CD4-positive, CD25-positive, alpha-beta regulatory T cell (primary cell): Measurements from ENCODE around the gene TMEM201. TPM values are rescaled to one million over a fixed set of nuclear protein-coding genes. Genes with fewer than 3 reads are reported as not detected.

ENCODE experiments used
- ATAC-seq, 2 donors: fragments of 150-1000 bp; cut with Tn5 transposase; one replicate each; pipeline ENCODE4 v1.10.0; 2021; ENCODE audit warnings: low read depth in 2 of 2, moderate number of reproducible peaks in 2 of 2, moderate library complexity in 1 of 2
- DNase-seq, 3 donors: peaks; one replicate each; pipeline versions ENCODE4 v3.0.0 to v3.0.0-alpha.2; 2012 to 2022; ENCODE audit warnings: mixed read lengths in 1 of 3
- H3K27ac ChIP-seq: one replicate; pipeline ENCODE4 v1.7.0; 2013; ENCODE audit warnings: mild to moderate bottlenecking, low read length; ENCODE audit not compliant: insufficient read depth, poor library complexity, severe bottlenecking
- H3K27me3 ChIP-seq: one replicate; pipeline ENCODE4 v1.7.0; 2013; ENCODE audit warnings: low read length; ENCODE audit not compliant: control insufficient read depth, insufficient read depth
- H3K36me3 ChIP-seq: one replicate; pipeline ENCODE4 v1.7.0; 2013; ENCODE audit warnings: mild to moderate bottlenecking, low read length, moderate library complexity; ENCODE audit not compliant: control insufficient read depth, insufficient read depth
- H3K4me1 ChIP-seq: 2 replicates; pipeline ENCODE4 v1.7.0; 2013; ENCODE audit warnings: mild to moderate bottlenecking, low read length; ENCODE audit not compliant: insufficient read depth, control insufficient read depth, poor library complexity, severe bottlenecking
- H3K4me3 ChIP-seq: one replicate; pipeline ENCODE4 v1.7.0; 2013; ENCODE audit warnings: low read depth, mild to moderate bottlenecking, low read length, moderate library complexity
- H3K9me3 ChIP-seq, 2 experiments: 1 replicate in 1 of 2; 2 replicates in 1 of 2; pipeline ENCODE4 v1.7.0; 2013; ENCODE audit warnings: low read length in 2 of 2, mild to moderate bottlenecking in 1 of 2, moderate library complexity in 1 of 2; ENCODE audit not compliant: control insufficient read depth in 2 of 2
- H3K27ac Mint-ChIP-seq, 3 donors: one replicate each; pipeline ENCODE4 v1.8.0; 2020 to 2022; ENCODE audit warnings: mild to moderate bottlenecking in 3 of 3, mixed read lengths in 3 of 3, moderate library complexity in 2 of 3
- H3K27me3 Mint-ChIP-seq: one replicate; pipeline ENCODE4 v1.8.0; 2022; ENCODE audit warnings: mild to moderate bottlenecking, mixed read lengths
- H3K36me3 Mint-ChIP-seq: one replicate; pipeline ENCODE4 v1.8.0; 2020; ENCODE audit warnings: mixed read lengths
- H3K4me1 Mint-ChIP-seq, 4 donors: one replicate each; pipeline ENCODE4 v1.8.0; 2020 to 2022; ENCODE audit warnings: mixed read lengths in 4 of 4, mild to moderate bottlenecking in 1 of 4
- H3K4me3 Mint-ChIP-seq, 4 donors: one replicate each; pipeline ENCODE4 v1.8.0; 2020 to 2022; ENCODE audit warnings: mild to moderate bottlenecking in 4 of 4, mixed read lengths in 4 of 4, moderate library complexity in 3 of 4
- H3K9me3 Mint-ChIP-seq, 7 donors: one replicate each; pipeline ENCODE4 v1.8.0; 2020 to 2022; ENCODE audit warnings: mixed read lengths in 7 of 7, mild to moderate bottlenecking in 3 of 7, moderate library complexity in 2 of 7
- polyA plus RNA-seq, 4 donors: library from polyadenylated mRNA; unstranded; fragments of 300-500 nt; fragmentation: Illumina TruSeq; gene quantifications; one replicate each; pipeline ENCODE4 v1.2.3, GENCODE V29; 2021
- total RNA-seq: library from RNA; stranded (reverse); gene quantifications from one replicate; pipeline ENCODE4 v1.2.3, GENCODE V29; 2022

TMEM201 gene
- total and polyA plus RNA-seq, 5 donors from 2014 or later, result 1.1 to 12.1 (median 1.5) TPM

GRCh38 chr1:9603766-9604753 is 15.3 kb downstream of the TMEM201 start:
- Histone ChIP-seq H3K9me3 (no peaks in the 10 kb centered on the region), H3K36me3 (peaks cover 10% of the 10 kb centered on the region), H3K4me1 (no peaks in the 10 kb centered on the region), H3K27ac (no peak overlapping the region), H3K27me3 (no peaks in the 10 kb centered on the region), H3K4me3 (no peak overlapping the region)
- ATAC-seq (no peak), DNase-seq (no peak)
- Mint-ChIP-seq H3K4me3 (no peak overlapping the region), H3K27me3 (no peaks in the 10 kb centered on the region), H3K9me3 (no peaks in the 10 kb centered on the region), H3K27ac (no peak overlapping the region), H3K36me3 (peaks cover 8% of the 10 kb centered on the region), H3K4me1 (no peaks in the 10 kb centered on the region)

- H3K4me3 ChIP-seq, result no peak overlapping the region
- Mint-ChIP-seq H3K27ac (no peak overlapping the region), H3K9me3 (no peaks in the 10 kb centered on the region), H3K4me3 (no peak overlapping the region), H3K36me3 (peaks cover 6% of the 10 kb centered on the region), H3K27me3 (no peaks in the 10 kb centered on the region), H3K4me1 (no peaks in the 10 kb centered on the region)
- H3K4me1 ChIP-seq, result no peaks in the 10 kb centered on the region
- H3K27me3 ChIP-seq, result no peaks in the 10 kb centered on the region
- DNase-seq, result no peak
- H3K27ac ChIP-seq, result no peak overlapping the region
- peaks cover 11% of the 10 kb centered on the region for H3K36me3 ChIP-seq
- no peak for ATAC-seq
- no peaks in the 10 kb centered on the region for H3K9me3 ChIP-seq
Observed at GRCh38 chr1:9604836-9605235, 16.1 kb downstream of the TMEM201 start.

GRCh38 chr1:9605946-9606455 is 17.3 kb downstream of the TMEM201 start:
- H3K4me1 Mint-ChIP-seq, result no peaks in the 10 kb centered on the region
- DNase-seq, result no peak

GRCh38 chr1:9606458-9606857 is 17.7 kb downstream of the TMEM201 start:
- Histone ChIP-seq H3K4me3 (no peak overlapping the region), H3K9me3 (no peaks in the 10 kb centered on the region), H3K27me3 (no peaks in the 10 kb centered on the region), H3K4me1 (no peaks in the 10 kb centered on the region), H3K27ac (no peak overlapping the region), H3K36me3 (peaks cover 10% of the 10 kb centered on the region)
- ATAC-seq (no peak), DNase-seq (no peak)
- Mint-ChIP-seq H3K27ac (no peak overlapping the region), H3K36me3 (peaks cover 4% of the 10 kb centered on the region), H3K27me3 (no peaks in the 10 kb centered on the region), H3K9me3 (no peaks in the 10 kb centered on the region), H3K4me3 (no peak overlapping the region), H3K4me1 (no peaks in the 10 kb centered on the region)

More at GRCh38 chr1:9605946-9606455, 17.3 kb downstream of the TMEM201 start:
- Mint-ChIP-seq H3K27ac (no peak overlapping the region), H3K36me3 (peaks cover 4% of the 10 kb centered on the region), H3K9me3 (no peaks in the 10 kb centered on the region), H3K4me3 (no peak overlapping the region), H3K27me3 (no peaks in the 10 kb centered on the region)
- H3K27me3 ChIP-seq, result no peaks in the 10 kb centered on the region
- peaks cover 12% of the 10 kb centered on the region for H3K36me3 ChIP-seq
- no peaks in the 10 kb centered on the region for H3K4me1 ChIP-seq
- H3K27ac ChIP-seq, result no peak overlapping the region
- ATAC-seq, result no peak
- no peak overlapping the region for H3K4me3 ChIP-seq
- no peaks in the 10 kb centered on the region for H3K9me3 ChIP-seq

- H3K4me3 ChIP-seq, result no peak overlapping the region
- Mint-ChIP-seq H3K27ac (no peak overlapping the region), H3K27me3 (no peaks in the 10 kb centered on the region), H3K36me3 (peaks cover 4% of the 10 kb centered on the region), H3K4me1 (no peaks in the 10 kb centered on the region), H3K4me3 (no peak overlapping the region), H3K9me3 (no peaks in the 10 kb centered on the region)
- H3K9me3 ChIP-seq, result no peaks in the 10 kb centered on the region
- peaks cover 7% of the 10 kb centered on the region for H3K36me3 ChIP-seq
- ATAC-seq, result no peak
- H3K27me3 ChIP-seq, result no peaks in the 10 kb centered on the region
- H3K4me1 ChIP-seq, result no peaks in the 10 kb centered on the region
- DNase-seq, result no peak
- no peak overlapping the region for H3K27ac ChIP-seq
Observed at GRCh38 chr1:9606948-9607347, 18.2 kb downstream of the TMEM201 start.

- H3K36me3 Mint-ChIP-seq, result peaks cover 4% of the 10 kb centered on the region
- no peak overlapping the region for H3K27ac ChIP-seq
- H3K27me3 ChIP-seq, result no peaks in the 10 kb centered on the region
- no peaks in the 10 kb centered on the region for H3K9me3 ChIP-seq
- no peak for ATAC-seq
- H3K4me3 Mint-ChIP-seq, result no peak overlapping the region
- H3K4me1 ChIP-seq, result no peaks in the 10 kb centered on the region
- DNase-seq, result no peak
- no peak overlapping the region for H3K27ac Mint-ChIP-seq
- H3K4me1 Mint-ChIP-seq, result no peaks in the 10 kb centered on the region
- H3K9me3 Mint-ChIP-seq, result no peaks in the 10 kb centered on the region
- H3K4me3 ChIP-seq, result no peak overlapping the region
- no peaks in the 10 kb centered on the region for H3K27me3 Mint-ChIP-seq
- peaks cover 5% of the 10 kb centered on the region for H3K36me3 ChIP-seq
Observed at GRCh38 chr1:9607352-9607751, 18.6 kb downstream of the TMEM201 start.

- Mint-ChIP-seq H3K4me3 (no peak overlapping the region), H3K36me3 (peaks cover 4% of the 10 kb centered on the region), H3K27ac (no peak overlapping the region), H3K9me3 (no peaks in the 10 kb centered on the region), H3K27me3 (no peaks in the 10 kb centered on the region), H3K4me1 (no peaks in the 10 kb centered on the region)
- Histone ChIP-seq H3K4me1 (no peaks in the 10 kb centered on the region), H3K4me3 (no peak overlapping the region), H3K27ac (no peak overlapping the region), H3K27me3 (no peaks in the 10 kb centered on the region), H3K36me3 (peaks cover 5% of the 10 kb centered on the region), H3K9me3 (no peaks in the 10 kb centered on the region)
- ATAC-seq, result no peak
- no peak for DNase-seq
Observed at GRCh38 chr1:9609998-9610397, 21.3 kb downstream of the TMEM201 start.

GRCh38 chr1:9610548-9610947 is 21.8 kb downstream of the TMEM201 start:
- no peak overlapping the region for H3K27ac ChIP-seq
- H3K9me3 Mint-ChIP-seq, result no peaks in the 10 kb centered on the region
- no peaks in the 10 kb centered on the region for H3K4me1 ChIP-seq
- H3K9me3 ChIP-seq, result no peaks in the 10 kb centered on the region
- H3K36me3 ChIP-seq, result peaks cover 5% of the 10 kb centered on the region
- no peak for ATAC-seq
- H3K4me1 Mint-ChIP-seq, result no peaks in the 10 kb centered on the region
- H3K4me3 ChIP-seq, result no peak overlapping the region
- no peak overlapping the region for H3K27ac Mint-ChIP-seq
- peaks cover 4% of the 10 kb centered on the region for H3K36me3 Mint-ChIP-seq
- no peak overlapping the region for H3K4me3 Mint-ChIP-seq
- H3K27me3 ChIP-seq, result no peaks in the 10 kb centered on the region
- H3K27me3 Mint-ChIP-seq, result no peaks in the 10 kb centered on the region
- no peak for DNase-seq
